ENCODE results near the gene CFTR. TPM values are rescaled to one million over a fixed set of nuclear protein-coding genes. Genes with fewer than 3 reads are reported as not detected.

CFTR gene
- total and polyA plus RNA-seq, 2 of the 8 experiments (the other 6 are each of a cell fraction or from before 2014, with no cell fraction given): 1.2 to 1.6 TPM

- no peak overlapping the region for H2AFZ ChIP-seq (ENCODE audit: low read length)
- H4K20me1 ChIP-seq (replicated peaks in 1 of 2; ENCODE audit: control insufficient read depth in 1 of 2, insufficient read depth in 2 of 2, low read length in 2 of 2): no peaks in the 10 kb centered on the region
- DNase-seq (ENCODE audit: low read depth in 1 of 2, low spot score in 2 of 2) (no peak), FAIRE-seq (no peak)
- no peak overlapping the region for H3K4ac ChIP-seq (replicated peaks; ENCODE audit: insufficient read length, low read depth, low read length)
- no peak overlapping the region for H3K27ac ChIP-seq (ENCODE audit: low read depth, low read length)
- no peaks in the 10 kb centered on the region; a peak in 1 of 8 replicates for H3K36me3 ChIP-seq (ENCODE audit: control insufficient read depth in 2 of 4, insufficient read depth in 4 of 4, low read length in 3 of 4)
- no peak overlapping the region for H3K4me2 ChIP-seq (ENCODE audit: insufficient read depth in 1 of 2, low read depth in 2 of 2, low read length in 2 of 2)
- no peak overlapping the region for H3K23ac ChIP-seq (ENCODE audit: insufficient read length)
- H3K23me2 ChIP-seq (ENCODE audit: low read depth, low read length): no peaks in the 10 kb centered on the region
- H4K91ac ChIP-seq (replicated peaks; ENCODE audit: insufficient read length, low read length): no peak overlapping the region
- H2BK5ac ChIP-seq (ENCODE audit: low read depth, low read length): no peak overlapping the region
- H2BK120ac ChIP-seq (replicated peaks; ENCODE audit: low read depth, low read length): no peak overlapping the region
- CTCF ChIA-PET (ENCODE audit: partially characterized antibody): interaction anchor here (0.7 to 0.9 kb wide), 2 partner anchors 9 to 36 kb away, joined by 3 read pairs; no protein-coding TSS in a partner anchor
- no peak overlapping the region for H2BK12ac ChIP-seq (ENCODE audit: low read depth, low read length)
- H2AK5ac ChIP-seq (ENCODE audit: low read depth, low read length): no peak overlapping the region
- H4K5ac ChIP-seq (ENCODE audit: insufficient read length, low read depth, low read length): no peak overlapping the region
- H3K27me3 ChIP-seq (replicated peaks in 1 of 4; ENCODE audit: control insufficient read depth in 3 of 4, extremely low read depth in 1 of 4, insufficient read depth in 3 of 4, low read length in 3 of 4): no peaks in the 10 kb centered on the region
- no peak overlapping the region for H2BK20ac ChIP-seq (ENCODE audit: low read length)
- H3K4me3 ChIP-seq (ENCODE audit: extremely low read depth in 1 of 4, insufficient read depth in 2 of 4, low read depth in 3 of 4, low read length in 4 of 4): no peak overlapping the region
- WGBS, 2 experiments (ENCODE audit: extremely low coverage in 1 of 2, insufficient coverage in 1 of 2, insufficient read length in 1 of 2, insufficient replicate concordance in 2 of 2, low coverage in 1 of 2, low lambda C conversion rate in 2 of 2, missing lambda C conversion rate in 1 of 2): 92% methylated on average over 4 of the region's 4 CpGs; no CpG with 5 or more reads in 1 of the 2 experiments
- H3K79me1 ChIP-seq (ENCODE audit: low read depth, low read length): no peaks in the 10 kb centered on the region
- no peak overlapping the region for H3K14ac ChIP-seq (ENCODE audit: insufficient read length)
- no peak overlapping the region for H3K18ac ChIP-seq (ENCODE audit: extremely low read depth, low read length)
- no peak overlapping the region for H3K56ac ChIP-seq (replicated peaks; ENCODE audit: insufficient read length, low read depth, low read length)
- H2BK15ac ChIP-seq (ENCODE audit: low read length): no peak overlapping the region
- H4K8ac ChIP-seq (ENCODE audit: extremely low read depth, insufficient read depth, low read length): no peak overlapping the region
- POLR2A ChIA-PET (ENCODE audit: partially characterized antibody): no interaction called here
- no peaks in the 10 kb centered on the region for H3K79me2 ChIP-seq (ENCODE audit: control insufficient read depth in 1 of 2, insufficient read depth in 2 of 2, low read length in 2 of 2)
- no peak overlapping the region for H3K9ac ChIP-seq (replicated peaks in 1 of 4; ENCODE audit: extremely low read depth in 1 of 4, low read depth in 3 of 4, low read length in 3 of 4)
- H3K4me1 ChIP-seq (replicated peaks in 1 of 4; ENCODE audit: control insufficient read depth in 3 of 4, insufficient read depth in 4 of 4, low read length in 3 of 4): no peaks in the 10 kb centered on the region
- no peak for TF ChIP-seq RBBP5 (IDR thresholded peaks at IDR 0.05; ENCODE audit: borderline replicate concordance, low read depth, low read length)
- TF ChIP-seq EZH2 (IDR thresholded peaks at IDR 0.05; ENCODE audit: low read depth, low read length, severe bottlenecking): no peak
- TF ChIP-seq CTBP2 (IDR thresholded peaks at IDR 0.05; ENCODE audit: borderline replicate concordance, insufficient read depth, insufficient read length, low read length): no peak
- no peak for TF ChIP-seq SP1 (IDR thresholded peaks at IDR 0.05; ENCODE audit: low read depth, low read length)
- no peak for TF ChIP-seq KDM5A (IDR thresholded peaks at IDR 0.05; ENCODE audit: low read length)
- no peak for TF ChIP-seq HDAC2 (IDR thresholded peaks at IDR 0.05; ENCODE audit: borderline replicate concordance in 1 of 2, low read depth in 2 of 2, low read length in 2 of 2)
- no peak for TF ChIP-seq POLR2A (IDR thresholded peaks at IDR 0.05; ENCODE audit: control extremely low read depth in 1 of 2, low read depth in 2 of 2, low read length in 2 of 2)
- TF ChIP-seq RNF2 (IDR thresholded peaks at IDR 0.05; ENCODE audit: borderline replicate concordance, low read depth, low read length, missing control alignments, poor library complexity, severe bottlenecking): no peak
- no peaks in the 10 kb centered on the region for H3K9me3 ChIP-seq (ENCODE audit: insufficient read depth in 2 of 2, low read depth in 1 of 2, low read length in 1 of 2)
These were observed 225.8 kb downstream of the CFTR start for GRCh38 chr7:117705630-117706029.
